Liver (tissue), 9 donors: ENCODE data around the gene LIX1L. TPM values are rescaled to one million over a fixed set of nuclear protein-coding genes. Genes with fewer than 3 reads are reported as not detected.

Source experiments
- DNase-seq: peaks from one replicate; pipeline ENCODE4 v3.0.0-alpha.2; 2017; ENCODE audit warnings: low spot score
- H3K27ac ChIP-seq, 2 donors: one replicate each; pipeline ENCODE4 v1.7.0; 2013; ENCODE audit warnings: inconsistent platforms in 2 of 2, low read length in 2 of 2, control low read depth in 1 of 2, low read depth in 1 of 2, mild to moderate bottlenecking in 1 of 2
- H3K27me3 ChIP-seq, 4 donors: one replicate each; pipeline versions ENCODE4 v1.6.1 to v1.7.0; 2013; ENCODE audit warnings: low read length in 3 of 4, inconsistent platforms in 1 of 4, mild to moderate bottlenecking in 1 of 4, moderate library complexity in 1 of 4; ENCODE audit not compliant: control insufficient read depth in 4 of 4, insufficient read depth in 4 of 4
- H3K36me3 ChIP-seq, 4 donors: one replicate each; pipeline versions ENCODE4 v1.6.1 to v1.7.0; 2013; ENCODE audit warnings: low read length in 3 of 4, mild to moderate bottlenecking in 3 of 4, low read depth in 1 of 4, moderate library complexity in 1 of 4; ENCODE audit not compliant: control insufficient read depth in 4 of 4, insufficient read depth in 3 of 4
- H3K4me1 ChIP-seq, 4 donors: one replicate each; pipeline versions ENCODE4 v1.6.1 to v1.7.0; 2013; ENCODE audit warnings: low read length in 3 of 4, mild to moderate bottlenecking in 3 of 4, moderate library complexity in 1 of 4; ENCODE audit not compliant: control insufficient read depth in 4 of 4, insufficient read depth in 4 of 4
- H3K4me3 ChIP-seq, 3 donors: one replicate each; pipeline versions ENCODE4 v1.6.1 to v1.7.0; 2013; ENCODE audit warnings: low read length in 3 of 3, control low read depth in 1 of 3, low read depth in 1 of 3, mild to moderate bottlenecking in 1 of 3
- H3K9ac ChIP-seq, 2 donors: one replicate each; pipeline ENCODE4 v1.7.0; 2013; ENCODE audit warnings: low read length in 2 of 2, mild to moderate bottlenecking in 2 of 2, moderate library complexity in 2 of 2, control low read depth in 1 of 2, low read depth in 1 of 2
- H3K9me3 ChIP-seq, 4 donors: one replicate each; pipeline versions ENCODE4 v1.6.1 to v1.7.0; 2013; ENCODE audit warnings: low read length in 3 of 4; ENCODE audit not compliant: control insufficient read depth in 4 of 4
- ATF3 ChIP-seq: IDR thresholded peaks from 2 replicates; pipeline ENCODE4 v1.6.1; 2016; ENCODE audit warnings: antibody characterized with exemption
- EGR1 ChIP-seq, 2 donors: IDR thresholded peaks; 2 replicates each; pipeline ENCODE4 v1.6.1; 2016 to 2018; ENCODE audit warnings: antibody characterized with exemption in 2 of 2, low read depth in 2 of 2
- FOXA1 ChIP-seq: IDR thresholded peaks from 2 replicates; pipeline ENCODE4 v1.6.1; 2016; ENCODE audit warnings: antibody characterized with exemption
- FOXA2 ChIP-seq: IDR thresholded peaks from 2 replicates; pipeline ENCODE4 v1.6.1; 2016; ENCODE audit warnings: antibody characterized with exemption
- GABPA ChIP-seq, 2 donors: IDR thresholded peaks in 1 of 2; conservative IDR thresholded peaks in 1 of 2; 2 replicates each; pipeline ENCODE4 v1.6.1; 2016; ENCODE audit warnings: antibody characterized with exemption in 2 of 2, mild to moderate bottlenecking in 1 of 2, moderate library complexity in 1 of 2
- HNF4A ChIP-seq, 2 donors: conservative IDR thresholded peaks; 2 replicates each; pipeline ENCODE4 v1.6.1; 2016; ENCODE audit warnings: antibody characterized with exemption in 2 of 2, mild to moderate bottlenecking in 2 of 2
- HNF4G ChIP-seq: IDR thresholded peaks from 2 replicates; pipeline ENCODE4 v1.6.1; 2016; ENCODE audit warnings: antibody characterized with exemption
- JUND ChIP-seq, 2 donors: IDR thresholded peaks; 2 replicates each; pipeline ENCODE4 v1.6.1; 2016; ENCODE audit warnings: antibody characterized with exemption in 2 of 2
- NR2F2 ChIP-seq: IDR thresholded peaks from 2 replicates; pipeline ENCODE4 v1.6.1; 2016; ENCODE audit warnings: antibody characterized with exemption
- RAD21 ChIP-seq, 2 donors: IDR thresholded peaks; 2 replicates each; pipeline ENCODE4 v1.6.1; 2016; ENCODE audit warnings: antibody characterized with exemption in 2 of 2, mild to moderate bottlenecking in 2 of 2
- REST ChIP-seq: IDR thresholded peaks from 2 replicates; pipeline ENCODE4 v1.6.1; 2016; ENCODE audit warnings: antibody characterized with exemption, mild to moderate bottlenecking
- RXRA ChIP-seq, 2 donors: IDR thresholded peaks; 2 replicates each; pipeline ENCODE4 v1.6.1; 2017 to 2018; ENCODE audit warnings: antibody characterized with exemption in 2 of 2, mild to moderate bottlenecking in 1 of 2
- SP1 ChIP-seq: IDR thresholded peaks from 2 replicates; pipeline ENCODE4 v1.6.1; 2018; ENCODE audit warnings: antibody characterized with exemption, mild to moderate bottlenecking
- TAF1 ChIP-seq: conservative IDR thresholded peaks from 2 replicates; pipeline ENCODE4 v1.6.1; 2016; ENCODE audit warnings: antibody characterized with exemption, mild to moderate bottlenecking
- YY1 ChIP-seq: IDR thresholded peaks from 2 replicates; pipeline ENCODE4 v1.6.1; 2016; ENCODE audit warnings: antibody characterized with exemption, mild to moderate bottlenecking
- ZBTB33 ChIP-seq: IDR thresholded peaks from 2 replicates; pipeline ENCODE4 v1.6.1; 2016; ENCODE audit warnings: antibody characterized with exemption
- WGBS: extraction: QIAGEN DNeasy Blood & Tissue Kit; methylation state at CpG from one replicate; pipeline ENCODE4 v1.1.7; 2013; 5-methylcytosine and 5-hydroxymethylcytosine counted together
- polyA plus RNA-seq, 2 donors: library from polyadenylated mRNA; stranded (reverse) in 1 of 2; unstranded in 1 of 2; fragments of 200-250 nt in 1 of 2; fragments of >200 nt in 1 of 2; fragmentation: Nextera tagmentation in 1 of 2; extraction: Ambion mirVana in 1 of 2; gene quantifications; one replicate each; pipeline versions ENCODE4 v1.2.1 to v1.2.3, GENCODE V29; 2013 to 2015
- total RNA-seq, 2 donors: library from RNA; depleted of rRNA; stranded (reverse); fragments of >200 nt; gene quantifications; one replicate each; pipeline ENCODE4 v1.2.3, GENCODE V29; 2014
- TF ChIP-seq, protein P1 (sequence below): IDR thresholded peaks from 2 replicates; pipeline ENCODE4 v1.6.1; 2016; ENCODE audit warnings: antibody characterized with exemption
- TF ChIP-seq, protein P2 (sequence below): fragments of 150-350 bp; IDR thresholded peaks from 2 replicates; pipeline ENCODE4 v1.5.1; 2017; ENCODE audit warnings: improper control_type of control experiment, low read depth, low read length; ENCODE audit not compliant: missing input control
- donor health status: healthy.
- donor health status: healthy.
- donor health status: healthy.
- donor health status: healthy.
- donor health status: healthy.

The LIX1L gene
- total and polyA plus RNA-seq, 4 donors: 4.6 to 8.6 (median 6.3) TPM

- TF ChIP-seq REST (no peak), HNF4G (no peak), YY1 (no peak), ATF3 (no peak), JUND (IDR thresholded peaks at IDR 0.05) (no peak)
- TF ChIP-seq, protein P1, sequence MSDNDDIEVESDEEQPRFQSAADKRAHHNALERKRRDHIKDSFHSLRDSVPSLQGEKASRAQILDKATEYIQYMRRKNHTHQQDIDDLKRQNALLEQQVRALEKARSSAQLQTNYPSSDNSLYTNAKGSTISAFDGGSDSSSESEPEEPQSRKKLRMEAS: no peak
Observed at GRCh38 chr1:145947551-145947950, 10.3 kb downstream of the LIX1L start (continued).

GRCh38 chr1:145946477-145946986 is 11.3 kb downstream of the LIX1L start:
- no peaks in the 10 kb centered on the region for H3K27me3 ChIP-seq
- peaks cover 1 to 8% (median 6%) of the 10 kb centered on the region in 4 donors for H3K36me3 ChIP-seq
- 68% methylated on average over 4 of the region's 4 CpGs for WGBS
- no peak overlapping the region for H3K9ac ChIP-seq
- no peak overlapping the region for H3K27ac ChIP-seq
- DNase-seq: no peak
- H3K9me3 ChIP-seq: no peaks in the 10 kb centered on the region
- no peak overlapping the region for H3K4me3 ChIP-seq
- peaks cover 0 to 4% (median 0%) of the 10 kb centered on the region in 4 donors for H3K4me1 ChIP-seq
- TF ChIP-seq RXRA (IDR thresholded peaks at IDR 0.05): peak; percentile 20 to 59
- TF ChIP-seq, protein P2, sequence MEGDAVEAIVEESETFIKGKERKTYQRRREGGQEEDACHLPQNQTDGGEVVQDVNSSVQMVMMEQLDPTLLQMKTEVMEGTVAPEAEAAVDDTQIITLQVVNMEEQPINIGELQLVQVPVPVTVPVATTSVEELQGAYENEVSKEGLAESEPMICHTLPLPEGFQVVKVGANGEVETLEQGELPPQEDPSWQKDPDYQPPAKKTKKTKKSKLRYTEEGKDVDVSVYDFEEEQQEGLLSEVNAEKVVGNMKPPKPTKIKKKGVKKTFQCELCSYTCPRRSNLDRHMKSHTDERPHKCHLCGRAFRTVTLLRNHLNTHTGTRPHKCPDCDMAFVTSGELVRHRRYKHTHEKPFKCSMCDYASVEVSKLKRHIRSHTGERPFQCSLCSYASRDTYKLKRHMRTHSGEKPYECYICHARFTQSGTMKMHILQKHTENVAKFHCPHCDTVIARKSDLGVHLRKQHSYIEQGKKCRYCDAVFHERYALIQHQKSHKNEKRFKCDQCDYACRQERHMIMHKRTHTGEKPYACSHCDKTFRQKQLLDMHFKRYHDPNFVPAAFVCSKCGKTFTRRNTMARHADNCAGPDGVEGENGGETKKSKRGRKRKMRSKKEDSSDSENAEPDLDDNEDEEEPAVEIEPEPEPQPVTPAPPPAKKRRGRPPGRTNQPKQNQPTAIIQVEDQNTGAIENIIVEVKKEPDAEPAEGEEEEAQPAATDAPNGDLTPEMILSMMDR: no peak
- TF ChIP-seq TAF1: no peak
- TF ChIP-seq NR2F2: no peak
- peak; percentile 29 for TF ChIP-seq YY1
- no peak for TF ChIP-seq GABPA (IDR thresholded peaks at IDR 0.05 in 1 of 2, conservative IDR thresholded peaks at IDR 0.05 in 1 of 2)
- TF ChIP-seq SP1: peak; percentile 64
- no peak for TF ChIP-seq FOXA2
- no peak for TF ChIP-seq REST
- no peak for TF ChIP-seq FOXA1
- peak; percentile 64 for TF ChIP-seq HNF4G
- TF ChIP-seq RAD21 (IDR thresholded peaks at IDR 0.05): no peak
- no peak for TF ChIP-seq ZBTB33
- TF ChIP-seq EGR1 (IDR thresholded peaks at IDR 0.05; ENCODE audit: low read depth in 2 of 2): no peak
- peak; percentile 77 to 90 for TF ChIP-seq HNF4A (conservative IDR thresholded peaks at IDR 0.05)
- peak; percentile 32 for TF ChIP-seq ATF3
- TF ChIP-seq JUND (IDR thresholded peaks at IDR 0.05): no peak
- TF ChIP-seq, protein P1: no peak
